NCI-H524 treated with DMSO at 0.1 percent for 48 hours (cell line): Measurements from ENCODE around the gene MINK1.

Experiments used
- DNase-seq: peaks from one replicate; lab custom pipeline; 2025; lab: John Stamatoyannopoulos, UW

Gene MINK1

DNA sequence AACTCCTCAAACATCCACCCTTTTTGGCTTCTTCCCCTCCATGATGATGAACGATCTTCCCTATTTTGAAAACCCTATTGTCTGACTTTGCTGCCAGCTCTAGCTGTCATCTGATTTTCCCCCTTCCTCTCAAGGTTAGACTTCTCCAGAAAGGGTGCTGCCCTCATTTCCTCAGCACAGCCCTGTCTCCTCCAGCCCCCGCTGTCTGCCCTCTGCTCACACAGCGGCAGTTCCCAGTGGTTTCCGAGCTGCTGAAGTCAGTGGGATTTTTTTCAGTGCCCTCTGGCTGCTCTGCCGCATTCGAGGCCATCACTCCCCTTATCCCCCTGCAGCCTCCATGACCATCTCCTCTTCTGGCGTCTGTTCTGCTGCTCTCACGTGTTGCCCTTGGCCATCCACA is 39.6 kb downstream of the MINK1 start:
- DNase-seq, result no peak

DNA sequence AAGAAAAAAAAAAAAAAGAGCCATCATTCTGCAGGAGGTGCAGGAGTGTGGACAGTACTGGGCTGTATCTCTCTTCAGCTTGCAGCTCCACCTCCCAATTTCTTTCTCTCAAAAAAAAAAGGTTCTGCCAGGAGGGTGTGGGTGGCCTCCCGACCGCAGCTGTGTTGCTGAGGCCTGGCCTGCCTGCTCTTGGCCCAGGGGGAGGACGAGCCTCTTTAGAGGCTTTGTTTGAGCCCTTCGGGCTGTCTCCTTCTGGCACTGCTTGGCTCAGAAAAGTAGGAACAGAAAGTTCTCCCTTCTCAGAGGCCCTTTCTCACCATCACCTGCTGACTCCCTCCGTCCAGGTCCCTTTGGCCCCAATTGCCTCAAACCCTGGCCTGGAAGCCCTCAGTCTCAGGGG is 43.9 kb downstream of the MINK1 start:
- DNase-seq, result no peak

GRCh38 chr17:4879601-4880000 is 46.5 kb downstream of the MINK1 start:
- DNase-seq, result no peak

- DNase-seq, result no peak
Observed at GRCh38 chr17:4880857-4881256, 47.7 kb downstream of the MINK1 start.

- DNase-seq, result no peak
Observed at GRCh38 chr17:4881761-4882555, 48.8 kb downstream of the MINK1 start.

GRCh38 chr17:4884489-4884888 is 51.3 kb downstream of the MINK1 start:
- DNase-seq, result no peak

DNA sequence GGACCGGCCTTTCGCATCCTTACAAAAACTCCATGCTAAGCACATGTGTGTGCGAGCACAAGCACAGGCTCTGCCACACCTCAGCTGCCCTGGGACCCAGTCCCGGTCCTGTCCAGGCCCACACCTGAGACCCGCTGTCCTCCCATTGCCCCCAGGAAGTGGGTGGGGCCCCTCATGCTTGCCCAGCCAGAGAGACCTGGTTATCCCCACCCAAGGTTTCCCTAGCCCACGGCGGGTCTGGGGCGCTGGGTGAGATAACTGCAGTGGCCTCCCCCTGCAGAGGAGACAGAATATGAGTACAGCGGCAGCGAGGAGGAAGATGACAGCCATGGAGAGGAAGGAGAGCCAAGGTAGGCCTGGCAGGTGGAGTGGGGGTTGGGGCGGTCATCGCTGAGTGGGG is 53.7 kb downstream of the MINK1 start:
- no peak for DNase-seq

GRCh38 chr17:4887581-4887980 is 54.4 kb downstream of the MINK1 start:
- no peak for DNase-seq

DNA sequence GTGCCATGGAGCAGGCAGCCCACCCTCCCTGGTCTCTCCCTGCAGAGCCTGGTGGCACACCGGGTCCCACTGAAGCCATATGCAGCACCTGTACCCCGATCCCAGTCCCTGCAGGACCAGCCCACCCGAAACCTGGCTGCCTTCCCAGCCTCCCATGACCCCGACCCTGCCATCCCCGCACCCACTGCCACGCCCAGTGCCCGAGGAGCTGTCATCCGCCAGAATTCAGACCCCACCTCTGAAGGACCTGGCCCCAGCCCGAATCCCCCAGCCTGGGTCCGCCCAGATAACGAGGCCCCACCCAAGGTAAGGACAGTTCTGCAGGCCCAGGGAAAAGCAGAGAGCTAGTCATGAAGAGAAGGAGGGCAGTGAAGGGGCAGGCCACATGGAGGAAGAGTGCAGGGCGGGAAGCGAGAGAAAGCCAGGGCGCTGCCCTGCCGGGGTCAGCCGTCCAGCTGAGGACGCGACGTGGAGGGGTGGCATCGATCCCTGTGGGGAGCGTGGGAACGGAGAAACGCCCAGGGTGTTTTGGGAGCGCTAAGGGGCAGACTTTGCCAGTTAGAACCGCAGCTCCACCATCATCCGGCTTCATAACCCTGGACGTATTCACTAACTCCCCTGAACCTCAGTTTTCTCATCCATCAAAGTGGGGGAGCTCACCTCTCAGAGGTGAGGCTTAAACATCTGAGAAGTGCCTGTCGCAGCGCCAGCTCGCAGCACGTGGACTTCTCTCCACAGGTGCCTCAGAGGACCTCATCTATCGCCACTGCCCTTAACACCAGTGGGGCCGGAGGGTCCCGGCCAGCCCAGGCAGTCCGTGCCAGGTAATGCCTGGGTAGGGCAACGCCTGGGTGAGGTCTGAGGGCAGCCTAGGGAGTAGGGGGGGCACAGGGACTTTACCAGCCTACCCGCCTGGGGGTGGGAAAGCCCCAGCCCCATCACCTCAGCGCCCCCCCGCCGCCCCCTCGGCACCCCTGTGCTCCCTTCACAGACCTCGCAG is 58.6 kb downstream of the MINK1 start:
- DNase-seq, result no peak

GRCh38 chr17:4892499-4893221 is 59.5 kb downstream of the MINK1 start:
- no peak for DNase-seq

GRCh38 chr17:4893272-4893671 is 60.1 kb downstream of the MINK1 start:
- DNase-seq, result no peak

- DNase-seq, result no peak
Observed at GRCh38 chr17:4893721-4894560, 60.8 kb downstream of the MINK1 start.

DNA sequence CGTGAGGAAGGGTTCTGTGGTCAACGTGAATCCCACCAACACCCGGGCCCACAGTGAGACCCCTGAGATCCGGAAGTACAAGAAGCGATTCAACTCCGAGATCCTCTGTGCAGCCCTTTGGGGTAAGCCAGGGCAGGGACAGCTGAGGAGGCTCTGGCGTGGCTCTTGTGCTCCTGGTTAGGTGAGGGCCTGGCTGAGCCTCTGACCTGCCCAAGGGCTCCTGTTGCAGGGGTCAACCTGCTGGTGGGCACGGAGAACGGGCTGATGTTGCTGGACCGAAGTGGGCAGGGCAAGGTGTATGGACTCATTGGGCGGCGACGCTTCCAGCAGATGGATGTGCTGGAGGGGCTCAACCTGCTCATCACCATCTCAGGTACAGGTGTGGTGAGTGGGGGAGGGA is 62.0 kb downstream of the MINK1 start:
- no peak for DNase-seq

GRCh38 chr17:4895657-4896331 is 62.7 kb downstream of the MINK1 start:
- no peak for DNase-seq

GRCh38 chr17:4896332-4897197 is 63.4 kb downstream of the MINK1 start:
- DNase-seq, result no peak

- no peak for DNase-seq
Observed at GRCh38 chr17:4897198-4897687, 64.1 kb downstream of the MINK1 start.

GRCh38 chr17:4897785-4898184 is 64.6 kb downstream of the MINK1 start:
- no peak for DNase-seq

DNA sequence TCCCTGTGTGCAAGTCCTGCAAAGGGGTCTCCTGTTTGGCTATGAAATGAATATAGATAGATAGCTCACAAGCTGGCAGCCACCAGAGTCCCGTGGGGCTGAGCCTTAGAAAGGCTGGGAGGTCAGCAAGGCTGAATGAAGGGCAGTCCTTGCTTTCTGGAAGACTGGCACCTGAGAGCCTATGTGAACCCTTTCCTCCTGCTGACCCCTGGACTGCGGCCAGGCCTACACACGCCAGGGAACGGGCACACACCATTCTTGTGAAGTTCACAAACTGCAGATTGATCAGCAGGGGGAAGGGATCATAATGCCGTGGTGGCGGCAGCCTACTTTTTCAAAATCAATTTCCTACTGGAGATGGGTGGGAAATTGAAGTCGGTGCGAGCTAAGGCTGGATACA is 65.2 kb downstream of the MINK1 start:
- no peak for DNase-seq

DNA sequence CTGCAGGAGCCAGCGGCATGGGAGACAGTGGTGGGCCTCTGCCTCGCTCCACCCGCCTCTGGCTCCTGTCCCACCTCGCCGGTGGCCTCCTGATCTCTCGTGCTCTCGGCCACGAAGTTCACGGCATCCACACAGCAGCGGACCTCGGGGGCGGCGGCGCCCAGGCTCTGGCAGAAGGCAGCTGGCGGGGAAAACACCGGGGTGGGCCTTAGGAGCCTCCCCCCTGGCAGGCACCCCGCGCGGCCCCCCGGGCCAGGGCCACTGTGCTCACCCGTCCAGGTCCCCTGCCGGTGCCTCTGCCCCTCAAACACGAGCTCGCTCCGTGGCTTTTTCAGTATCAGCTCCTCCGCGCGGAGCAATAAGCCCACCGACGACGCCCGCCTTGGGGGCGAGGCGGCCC is 65.8 kb downstream of the MINK1 start:
- DNase-seq, result no peak
